Fibroblast of mammary gland (primary cell): ENCODE measurements around the gene DNASE1L3.

Experiments used
- DNase-seq: peaks from one replicate; pipeline ENCODE4 v3.0.0-alpha.2; 2010; ENCODE audit warnings: low read depth
- H3K4me3 ChIP-seq: 2 replicates; pipeline ENCODE4 v1.5.1; 2011; ENCODE audit warnings: low read depth, mild to moderate bottlenecking, low read length, moderate library complexity; ENCODE audit not compliant: control insufficient read depth
- TF ChIP-seq, protein P1 (sequence below): conservative IDR thresholded peaks from 2 replicates; pipeline ENCODE4 v1.5.1; 2011; ENCODE audit warnings: low read depth, low read length, inconsistent platforms; ENCODE audit not compliant: control insufficient read depth, insufficient read depth

The DNASE1L3 gene

DNA sequence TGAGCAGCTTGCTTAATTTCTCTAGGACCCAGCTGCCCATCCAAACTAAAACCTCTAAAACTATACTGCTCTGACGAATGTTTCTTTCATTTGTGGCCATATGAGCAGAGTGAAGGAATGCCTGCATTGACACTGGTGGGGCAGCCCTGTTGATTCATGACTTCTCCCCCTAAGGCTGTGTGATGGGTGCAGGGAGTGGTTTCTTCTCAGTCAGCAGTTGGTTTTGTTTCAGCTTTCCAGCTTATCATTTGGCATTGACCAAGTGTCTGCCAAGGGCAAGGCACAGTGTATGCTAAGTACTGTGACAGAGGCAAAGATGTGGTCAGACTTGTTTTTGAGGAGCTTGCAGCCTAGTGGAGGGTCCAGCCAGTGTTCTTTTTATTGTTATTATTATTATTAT, 31.6 kb upstream of the DNASE1L3 start:
- H3K4me3 ChIP-seq, result no peak overlapping the region
- TF ChIP-seq, protein P1, sequence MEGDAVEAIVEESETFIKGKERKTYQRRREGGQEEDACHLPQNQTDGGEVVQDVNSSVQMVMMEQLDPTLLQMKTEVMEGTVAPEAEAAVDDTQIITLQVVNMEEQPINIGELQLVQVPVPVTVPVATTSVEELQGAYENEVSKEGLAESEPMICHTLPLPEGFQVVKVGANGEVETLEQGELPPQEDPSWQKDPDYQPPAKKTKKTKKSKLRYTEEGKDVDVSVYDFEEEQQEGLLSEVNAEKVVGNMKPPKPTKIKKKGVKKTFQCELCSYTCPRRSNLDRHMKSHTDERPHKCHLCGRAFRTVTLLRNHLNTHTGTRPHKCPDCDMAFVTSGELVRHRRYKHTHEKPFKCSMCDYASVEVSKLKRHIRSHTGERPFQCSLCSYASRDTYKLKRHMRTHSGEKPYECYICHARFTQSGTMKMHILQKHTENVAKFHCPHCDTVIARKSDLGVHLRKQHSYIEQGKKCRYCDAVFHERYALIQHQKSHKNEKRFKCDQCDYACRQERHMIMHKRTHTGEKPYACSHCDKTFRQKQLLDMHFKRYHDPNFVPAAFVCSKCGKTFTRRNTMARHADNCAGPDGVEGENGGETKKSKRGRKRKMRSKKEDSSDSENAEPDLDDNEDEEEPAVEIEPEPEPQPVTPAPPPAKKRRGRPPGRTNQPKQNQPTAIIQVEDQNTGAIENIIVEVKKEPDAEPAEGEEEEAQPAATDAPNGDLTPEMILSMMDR, result no peak
- DNase-seq, result no peak

DNA sequence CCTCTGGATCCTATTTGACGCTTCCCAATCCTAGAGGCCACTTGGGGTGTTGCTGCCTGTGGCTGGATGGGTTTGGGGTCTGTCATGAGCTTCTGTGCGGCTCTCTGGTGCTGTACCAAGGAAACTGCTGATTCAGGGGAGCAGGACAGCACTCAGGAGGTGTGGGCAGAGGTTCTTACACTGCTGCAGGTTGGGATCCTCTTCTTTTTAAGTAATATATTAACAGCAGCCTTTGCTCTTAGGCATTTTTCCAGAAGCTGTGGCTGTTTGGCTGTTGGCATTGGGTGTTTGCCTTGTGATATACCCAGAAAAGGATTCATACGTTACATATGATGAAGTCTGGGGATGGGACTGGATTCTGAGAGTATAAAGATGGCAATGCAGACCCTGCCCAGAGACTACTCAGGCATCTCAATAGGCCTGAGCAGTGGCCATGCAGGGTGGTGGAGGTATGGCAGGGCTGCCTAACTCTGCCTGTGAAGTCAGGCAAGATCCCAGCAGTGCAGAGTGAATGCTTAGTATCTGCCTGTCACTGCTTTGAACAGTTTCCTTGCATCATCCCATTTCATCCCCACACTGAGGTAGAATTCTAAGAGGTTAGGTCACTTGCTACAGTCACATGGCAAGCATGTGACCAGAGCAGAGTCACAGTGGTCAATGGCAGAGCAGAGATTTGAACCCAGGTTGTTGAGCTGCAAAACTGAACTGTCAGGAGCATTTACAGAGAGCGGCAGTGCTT, 30.7 kb upstream of the DNASE1L3 start:
- no peak for DNase-seq
- H3K4me3 ChIP-seq, result no peak overlapping the region
- TF ChIP-seq, protein P1, result no peak

DNA sequence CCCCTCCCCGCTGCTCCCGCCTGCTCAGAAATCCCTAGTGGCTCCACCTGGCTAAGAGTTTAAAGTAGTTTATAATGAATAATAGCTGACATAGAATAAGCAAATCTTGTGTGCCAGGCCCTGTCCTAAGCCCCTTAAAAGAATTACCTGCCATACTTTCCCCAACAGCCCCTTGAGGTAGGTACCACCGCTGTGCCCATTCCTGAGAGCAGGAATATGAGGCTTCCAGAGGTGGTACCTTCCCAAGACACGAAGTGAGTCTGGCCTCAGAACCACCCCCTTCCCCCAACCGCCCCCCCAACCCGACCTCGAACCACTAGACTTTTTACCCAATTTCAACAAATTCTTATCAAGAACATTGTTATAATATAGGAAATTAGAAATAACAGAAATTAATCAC, 28.1 kb upstream of the DNASE1L3 start:
- no peak for DNase-seq
- TF ChIP-seq, protein P1, result no peak
- peak overlapping the region; percentile 84 for H3K4me3 ChIP-seq

DNA sequence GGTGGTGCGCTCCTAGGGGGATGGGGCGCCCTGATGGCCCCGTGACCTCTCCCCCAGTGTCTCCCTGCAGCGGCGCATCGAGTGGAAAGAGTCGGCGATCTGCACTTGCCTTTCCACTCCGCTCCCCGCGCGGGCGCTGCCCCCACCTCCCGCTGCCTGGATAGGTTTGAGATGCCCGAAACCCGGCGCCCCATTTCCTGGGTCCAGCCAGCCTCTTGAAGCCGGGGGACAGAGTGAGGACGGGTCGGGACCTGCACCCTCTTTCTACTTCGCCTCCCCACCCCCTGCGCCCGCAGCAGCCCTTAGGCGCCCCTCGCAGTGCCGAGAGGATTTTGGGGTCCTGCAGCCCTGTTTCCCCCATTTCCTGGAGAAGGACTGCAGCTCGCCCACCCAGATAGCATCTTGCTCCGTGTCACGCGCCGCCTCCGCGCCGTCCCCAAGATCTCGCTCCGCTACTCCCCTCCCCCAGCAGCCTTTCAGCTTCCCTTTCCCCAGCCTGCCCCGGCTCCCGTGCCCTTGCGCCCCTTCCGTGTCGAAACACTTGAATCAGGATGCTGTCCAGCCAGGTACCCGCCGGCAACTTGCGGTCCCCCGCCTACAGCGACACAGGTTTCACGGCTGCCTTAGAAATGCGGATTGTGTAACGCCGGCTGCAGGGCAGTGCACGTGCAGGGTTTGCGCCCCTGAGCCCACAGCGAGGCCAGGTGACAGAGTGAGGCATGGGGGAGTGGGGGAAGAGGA, 27.3 kb upstream of the DNASE1L3 start:
- TF ChIP-seq, protein P1, result no peak
- DNase-seq, result peak; percentile 18
- H3K4me3 ChIP-seq, result peak overlapping the region; percentile 84

DNA sequence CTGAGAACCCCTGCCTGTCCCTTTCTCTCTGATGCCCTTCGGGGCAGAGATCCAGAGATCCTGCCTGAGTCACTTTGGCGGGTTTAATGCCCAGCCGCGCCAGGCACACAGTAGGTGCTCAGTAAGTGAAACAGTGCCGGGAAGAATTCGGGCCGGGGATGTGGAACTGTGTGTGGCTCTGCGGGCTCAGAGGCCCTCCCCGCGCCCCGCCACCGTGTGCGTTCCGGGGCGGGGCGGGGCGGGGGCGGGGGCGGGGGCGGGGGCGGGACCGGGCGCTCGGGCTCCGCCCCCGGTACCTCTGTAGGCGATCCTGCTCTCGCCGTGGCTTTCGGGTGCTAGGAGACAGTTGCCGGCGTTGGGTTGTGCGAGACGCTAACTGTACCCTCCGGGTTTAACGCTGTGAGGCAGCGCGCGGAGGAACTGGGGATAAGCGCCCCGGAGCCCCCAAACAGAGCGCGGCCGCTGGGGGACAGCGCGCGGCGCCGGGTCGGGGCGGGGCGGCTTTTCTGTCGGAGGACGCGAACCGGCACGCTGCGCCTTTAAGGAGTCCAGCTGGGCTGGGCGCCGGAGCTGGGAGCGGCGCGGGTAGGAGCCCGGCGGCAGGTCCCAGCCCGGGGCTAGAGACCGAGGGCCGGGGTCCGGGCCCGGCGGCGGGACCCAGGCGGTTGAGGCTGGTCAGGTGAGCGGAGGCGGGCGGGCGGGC, 26.6 kb upstream of the DNASE1L3 start, which contains the start of gene ABHD6:
Gene ABHD6, plus strand, starts transcription at position 555 of the 703 bp plus-strand sequence. CDS start 18,795 bp downstream, outside the sequence.
- DNase-seq, result peak; percentile 44
- TF ChIP-seq, protein P1, result no peak
- H3K4me3 ChIP-seq, result peak within 1 kb of the TSS; percentile 84

DNA sequence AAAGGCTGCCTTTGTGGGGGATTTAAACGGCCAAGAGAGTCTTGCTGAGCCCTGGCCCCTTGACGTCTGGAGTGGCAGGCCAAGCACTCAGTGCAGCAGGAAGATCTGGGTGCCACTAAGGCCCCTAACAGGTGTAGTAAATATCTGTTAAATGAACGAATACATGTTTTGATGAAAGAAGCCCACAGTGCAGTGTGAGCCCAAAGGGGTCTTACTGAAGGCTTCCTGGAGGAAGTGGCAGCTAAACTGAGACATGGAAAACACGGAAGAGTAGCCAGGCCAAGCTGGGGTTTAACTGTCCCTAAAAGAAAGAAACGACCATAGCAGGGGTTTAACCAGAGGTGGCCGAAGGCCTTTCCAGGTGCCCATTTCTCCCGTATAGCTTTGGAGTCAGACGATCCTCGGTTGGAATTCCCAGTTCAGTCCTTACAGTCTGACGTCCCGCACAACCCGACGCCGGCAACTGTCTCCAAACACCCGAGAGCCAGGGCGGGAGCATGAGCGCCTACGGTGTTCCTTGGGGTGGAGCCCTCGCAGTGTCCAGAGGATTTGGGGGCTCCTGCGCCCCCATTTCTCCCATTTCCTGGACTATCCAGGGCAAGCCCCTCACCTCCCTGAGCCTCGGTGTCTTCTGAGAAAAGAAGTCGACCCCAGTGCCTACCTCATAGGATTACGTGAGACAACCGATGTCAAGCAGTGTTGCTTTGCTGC, 25.9 kb upstream of the DNASE1L3 start:
- TF ChIP-seq, protein P1, result no peak
- H3K4me3 ChIP-seq, result peak overlapping the region; percentile 84
- no peak for DNase-seq
